Frontal cortex (tissue), 4 donors: Measurements from ENCODE around the gene EEFSEC. TPM values are rescaled to one million over a fixed set of nuclear protein-coding genes. Genes with fewer than 3 reads are reported as not detected.

Source experiments
- DNase-seq, 2 donors: peaks; one replicate each; pipeline ENCODE4 v3.0.0; 2012; ENCODE audit warnings: low spot score in 2 of 2
- FAIRE-seq: peaks from 2 replicates; lab custom pipeline; 2012; peaks lifted over from hg19 to GRCh38; lab: Jason Lieb, UNC
- total RNA-seq: library from RNA; depleted of rRNA; stranded (reverse); fragments of >200 nt; gene quantifications from one replicate; pipeline ENCODE4 v1.2.3, GENCODE V29; 2014
- donor health status: control.
- donor health status: control.
- donor health status: control.

EEFSEC gene
- total RNA-seq, 1 donor from 2014 or later, result 7.7 TPM

DNA sequence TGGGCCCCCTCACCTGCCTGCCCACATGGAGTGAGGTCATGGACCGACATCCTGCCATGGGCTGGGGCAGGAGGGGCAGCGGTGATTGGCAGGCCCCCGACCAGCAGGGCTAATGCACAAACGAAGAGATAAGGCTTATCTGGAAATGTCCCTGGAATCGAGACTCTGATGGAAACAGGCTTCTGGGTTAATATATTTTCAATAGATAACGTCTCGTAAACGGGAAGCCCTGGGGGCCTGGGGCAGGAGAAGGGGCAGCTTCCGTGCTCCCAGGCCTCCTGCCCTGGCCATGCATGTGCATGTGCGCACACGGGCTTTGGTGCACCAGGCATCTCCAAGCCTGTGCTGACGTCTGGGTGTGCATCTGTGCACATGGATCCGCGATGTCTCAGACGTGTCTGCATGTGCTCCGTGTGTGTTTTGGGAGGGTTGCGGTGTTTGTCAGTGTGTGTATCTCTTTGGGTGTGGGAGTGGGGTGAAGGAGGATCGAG lies 258.3 kb downstream of the EEFSEC start:
- DNase-seq (no peak), FAIRE-seq (no peak)

- no peak for DNase-seq
- no peak for FAIRE-seq
Measured at GRCh38 chr3:128412180-128413002, 259.1 kb downstream of the EEFSEC start.

- FAIRE-seq, result no peak
Measured at GRCh38 chr3:128413003-128413370, 259.7 kb downstream of the EEFSEC start.

GRCh38 chr3:128413413-128414205 lies 260.3 kb downstream of the EEFSEC start:
- FAIRE-seq (no peak), DNase-seq (no peak)

More at GRCh38 chr3:128413003-128413370, 259.7 kb downstream of the EEFSEC start:
- DNase-seq, result no peak

DNA sequence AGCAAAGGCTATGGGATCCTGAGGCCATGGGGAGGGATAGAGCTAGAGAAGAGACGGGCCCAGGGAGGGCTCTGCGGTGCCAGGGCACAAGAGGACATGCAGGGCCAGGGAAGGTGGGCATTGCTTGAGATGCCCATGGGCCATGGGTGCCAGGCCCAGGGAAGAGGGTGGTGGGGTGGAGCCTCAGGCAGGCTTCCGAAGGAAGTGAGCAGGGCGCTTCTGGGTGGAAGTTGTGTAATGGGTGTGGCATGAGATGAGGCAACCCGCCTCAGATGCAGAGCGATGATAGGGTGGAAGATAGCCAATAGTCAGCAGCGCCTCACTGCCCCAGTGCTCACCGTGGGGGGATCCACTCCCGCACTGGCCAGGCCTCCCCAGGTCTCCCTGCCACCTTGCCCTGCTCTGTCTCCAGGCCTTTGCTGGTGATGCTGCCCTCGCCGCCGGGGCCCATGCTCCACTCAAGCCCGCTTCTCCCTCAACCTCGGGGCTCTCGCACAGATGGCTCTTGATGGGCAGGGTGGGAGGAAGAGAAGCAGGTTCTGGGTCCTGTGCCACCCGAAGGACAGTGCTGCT lies 262.0 kb downstream of the EEFSEC start:
- DNase-seq, result no peak
- no peak for FAIRE-seq

DNA sequence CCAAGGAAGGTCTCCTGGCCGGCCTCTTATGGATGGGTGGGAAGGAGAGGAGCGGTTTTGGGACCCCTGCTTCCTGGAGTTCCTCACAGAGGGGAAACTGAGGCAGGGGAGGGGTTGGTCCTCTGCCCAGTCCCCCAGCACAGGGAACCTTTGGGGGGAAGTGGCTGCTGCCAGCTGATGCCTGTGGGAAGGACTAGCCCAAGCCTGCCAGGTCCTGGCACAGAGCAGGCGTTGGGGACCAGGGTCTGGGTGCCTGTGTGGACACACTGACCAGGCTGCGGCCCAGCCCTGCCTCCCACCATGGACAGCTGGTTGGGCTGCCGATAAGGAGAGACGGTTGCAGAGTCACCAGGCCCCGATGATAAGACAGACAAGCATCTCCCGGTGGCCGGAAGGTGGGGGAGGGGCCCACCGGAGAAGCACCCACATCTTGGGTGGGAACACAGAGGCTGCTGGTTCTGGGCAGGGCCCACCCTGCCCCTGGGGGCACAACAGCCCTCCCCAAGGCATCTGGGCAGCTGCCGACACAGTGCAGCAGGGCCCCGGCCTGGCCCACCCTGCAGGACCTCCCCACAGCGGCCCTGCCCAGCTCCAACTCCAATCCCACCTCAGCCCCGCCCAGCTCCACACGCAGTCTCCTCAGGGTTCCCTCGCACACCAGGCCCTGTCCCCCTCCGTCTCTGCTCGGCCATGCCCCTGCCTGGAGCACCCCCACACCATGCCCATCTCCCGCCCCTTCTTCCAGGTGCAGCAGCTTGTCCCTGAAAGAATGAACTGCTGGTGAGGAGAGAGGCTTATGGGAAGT lies 262.7 kb downstream of the EEFSEC start:
- no peak for FAIRE-seq

GRCh38 chr3:128416578-128417211 lies 263.4 kb downstream of the EEFSEC start:
- DNase-seq (no peak), FAIRE-seq (no peak)

More for the DNA sequence above, 262.7 kb downstream of the EEFSEC start:
- DNase-seq, result no peak

GRCh38 chr3:128418900-128419299 lies 265.6 kb downstream of the EEFSEC start:
- FAIRE-seq, result no peak
- DNase-seq, result no peak

DNA sequence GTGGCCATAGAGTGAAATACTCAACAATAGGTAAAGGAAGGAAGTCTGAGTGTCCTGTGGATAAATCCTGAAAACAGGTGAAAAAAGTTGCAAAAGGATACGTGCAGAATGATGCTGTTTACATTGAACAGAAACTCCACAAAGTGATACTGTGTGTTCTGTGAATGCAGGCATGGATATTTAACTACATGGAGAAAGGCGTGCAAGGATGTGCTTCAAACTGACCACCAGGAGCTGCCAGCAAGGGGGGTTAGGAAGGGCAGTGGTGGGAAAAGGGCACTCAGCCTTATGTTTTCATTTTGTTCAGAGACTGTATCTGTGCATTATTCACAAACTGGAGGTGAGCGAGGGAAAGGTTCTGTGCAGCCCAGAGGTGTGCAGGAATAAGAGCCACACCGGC lies 266.0 kb downstream of the EEFSEC start:
- no peak for DNase-seq
- no peak for FAIRE-seq

GRCh38 chr3:128420289-128420688 lies 267.0 kb downstream of the EEFSEC start:
- DNase-seq, result no peak
- no peak for FAIRE-seq

DNA sequence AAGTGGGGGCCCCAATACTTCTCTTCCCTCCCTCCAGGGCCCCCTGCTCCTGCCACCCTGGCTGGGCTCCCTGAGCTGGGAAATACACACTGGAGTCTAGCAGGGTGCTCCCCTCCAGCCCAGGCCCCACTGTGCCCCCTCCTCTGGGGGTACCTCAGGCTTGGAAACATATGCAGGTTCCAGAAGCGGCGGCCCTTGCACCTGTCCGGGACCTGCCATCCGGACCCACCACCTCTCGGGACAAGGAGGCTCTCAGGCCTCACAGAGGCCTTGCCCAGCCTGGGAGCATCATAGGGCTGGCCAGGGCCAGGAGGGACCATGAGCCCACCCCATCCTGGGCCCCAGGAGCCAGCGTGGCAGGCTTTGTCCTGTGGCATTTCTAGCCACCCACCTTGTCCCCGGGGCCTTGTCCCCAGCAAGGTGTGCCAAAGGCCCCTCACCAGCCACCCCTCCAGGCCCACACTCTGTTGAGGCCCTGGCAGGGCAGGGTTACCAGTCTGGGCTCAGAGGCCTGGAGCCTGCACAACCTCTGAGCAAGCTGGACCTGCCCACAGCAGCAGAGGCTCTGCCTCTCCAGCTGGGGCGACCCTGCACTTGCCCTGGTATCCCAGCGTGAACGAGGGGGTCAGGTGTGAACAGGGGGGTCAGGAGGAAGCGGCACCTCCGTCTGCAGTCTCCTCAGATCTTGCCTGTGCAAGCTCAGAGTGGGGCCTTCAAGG lies 267.6 kb downstream of the EEFSEC start:
- FAIRE-seq (no peak), DNase-seq (no peak)

- FAIRE-seq, result no peak
Measured at GRCh38 chr3:128421439-128421836, 268.2 kb downstream of the EEFSEC start.

GRCh38 chr3:128421966-128422365 lies 268.7 kb downstream of the EEFSEC start:
- no peak for FAIRE-seq
- DNase-seq, result no peak

More at GRCh38 chr3:128421439-128421836, 268.2 kb downstream of the EEFSEC start:
- no peak for DNase-seq

GRCh38 chr3:128422762-128423524 lies 269.7 kb downstream of the EEFSEC start:
- DNase-seq, result no peak
- no peak for FAIRE-seq

DNA sequence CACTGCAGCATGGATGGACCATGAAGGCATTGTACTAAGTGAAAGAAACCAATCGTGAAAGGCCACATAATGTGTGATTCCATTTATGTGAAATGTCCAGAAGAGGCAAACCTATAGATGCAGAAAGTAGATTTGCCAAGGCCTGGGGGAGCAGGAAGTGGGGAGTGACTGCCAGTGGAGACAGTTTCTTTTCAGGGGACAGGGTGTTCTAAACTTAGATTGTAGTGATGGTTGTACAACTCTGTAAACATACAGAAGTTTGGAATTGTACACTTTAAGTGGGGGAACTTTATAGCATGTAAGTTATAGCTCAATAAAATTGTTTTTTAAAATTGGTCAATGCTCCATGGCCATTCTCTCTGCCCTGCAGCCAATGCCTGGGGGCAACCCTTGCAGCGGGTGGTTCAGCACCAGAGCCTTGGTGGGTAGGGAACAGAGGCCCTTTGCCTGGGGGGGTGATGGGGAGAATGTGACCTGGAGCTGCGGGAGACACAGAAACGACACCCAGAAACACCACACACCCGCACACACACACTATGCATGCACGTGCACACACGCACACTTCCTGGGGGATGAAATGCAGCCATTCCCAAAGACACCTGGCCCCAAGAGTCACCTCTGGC lies 270.4 kb downstream of the EEFSEC start:
- FAIRE-seq (no peak), DNase-seq (no peak)

GRCh38 chr3:128424508-128425069 lies 271.3 kb downstream of the EEFSEC start:
- no peak for DNase-seq
- no peak for FAIRE-seq
